Hepatocyte (in vitro differentiated cells): ENCODE data around the gene FCAMR. TPM values are rescaled to one million over a fixed set of nuclear protein-coding genes. Genes with fewer than 3 reads are reported as not detected.

Experiments used
- DNase-seq: peaks from one replicate; pipeline ENCODE4 v3.0.0-alpha.2; 2016; ENCODE audit warnings: low spot score
- H2AFZ ChIP-seq: fragments of 200-600 bp; sonication (generic); 2 replicates; pipeline ENCODE4 v1.6.0; 2016; ENCODE audit warnings: antibody characterized with exemption, mild to moderate bottlenecking
- H3K27ac ChIP-seq: fragments of 200-600 bp; sonication (generic); 2 replicates; pipeline ENCODE4 v1.5.1; 2016; ENCODE audit warnings: mild to moderate bottlenecking
- H3K27me3 ChIP-seq: fragments of 200-600 bp; sonication (generic); 2 replicates; pipeline ENCODE4 v1.6.1; 2016
- H3K36me3 ChIP-seq: fragments of 200-600 bp; sonication (generic); replicated peaks from 2 replicates; pipeline ENCODE4 v1.5.1; 2016; ENCODE audit warnings: low read depth; ENCODE audit not compliant: insufficient read depth
- H3K4me1 ChIP-seq: fragments of 200-600 bp; sonication (generic); 2 replicates; pipeline ENCODE4 v1.5.1; 2016; ENCODE audit warnings: mild to moderate bottlenecking, moderate library complexity; ENCODE audit not compliant: insufficient read depth
- H3K4me2 ChIP-seq: fragments of 200-600 bp; sonication (generic); 2 replicates; pipeline ENCODE4 v1.6.0; 2016
- H3K4me3 ChIP-seq: fragments of 200-600 bp; sonication (generic); 2 replicates; pipeline ENCODE4 v1.5.1; 2016; ENCODE audit warnings: mild to moderate bottlenecking
- H3K79me2 ChIP-seq: fragments of 200-600 bp; sonication (generic); 2 replicates; pipeline ENCODE4 v1.6.0; 2017; ENCODE audit warnings: mild to moderate bottlenecking
- H3K9me2 ChIP-seq: fragments of 200-600 bp; sonication (generic); replicated peaks from 2 replicates; pipeline ENCODE4 v1.6.0; 2017; ENCODE audit warnings: mild to moderate bottlenecking; ENCODE audit not compliant: insufficient read depth
- H3K9me3 ChIP-seq: fragments of 200-600 bp; sonication (generic); 2 replicates; pipeline ENCODE4 v1.5.1; 2016; ENCODE audit warnings: low read depth, mild to moderate bottlenecking
- H4K20me1 ChIP-seq: fragments of 200-600 bp; sonication (generic); 2 replicates; pipeline ENCODE4 v1.6.0; 2016; ENCODE audit warnings: mild to moderate bottlenecking; ENCODE audit not compliant: insufficient read depth, poor library complexity, severe bottlenecking
- CTCF ChIP-seq: fragments of 200-600 bp; sonication (generic); IDR thresholded peaks from 2 replicates; pipeline ENCODE4 v1.5.1; 2016; ENCODE audit warnings: antibody characterized with exemption, mild to moderate bottlenecking; ENCODE audit not compliant: poor library complexity
- EZH2 ChIP-seq: fragments of 200-600 bp; sonication (generic); IDR thresholded peaks from 2 replicates; pipeline ENCODE4 v1.6.1; 2016; ENCODE audit warnings: antibody characterized with exemption, mild to moderate bottlenecking, borderline replicate concordance
- EZH2phosphoT487 ChIP-seq: fragments of 200-600 bp; sonication (generic); IDR thresholded peaks from one replicate; pipeline ENCODE4 v1.6.1; 2018; ENCODE audit warnings: antibody characterized with exemption, mild to moderate bottlenecking, low read depth, moderate library complexity; ENCODE audit not compliant: unreplicated experiment, severe bottlenecking
- WGBS: methylation state at CpG from one replicate; pipeline ENCODE4 v1.1.6; 2016; ENCODE audit warnings: low lambda C conversion rate; ENCODE audit errors: missing lambda C conversion rate; 5-methylcytosine and 5-hydroxymethylcytosine counted together
- polyA plus RNA-seq: library from polyadenylated mRNA; unstranded; fragments of >200 nt; fragmentation: Nextera tagmentation; extraction: Ambion mirVana; gene quantifications from 2 replicates; pipeline ENCODE4 v1.2.1, GENCODE V29; 2016
- total RNA-seq: library from RNA; depleted of rRNA; stranded (reverse); fragments of >200 nt; gene quantifications from 2 replicates; pipeline ENCODE4 v1.2.3, GENCODE V29; 2014

The FCAMR gene
- total and polyA plus RNA-seq, 2 experiments from 2014 or later: 0.70 TPM; not detected in 1

DNA sequence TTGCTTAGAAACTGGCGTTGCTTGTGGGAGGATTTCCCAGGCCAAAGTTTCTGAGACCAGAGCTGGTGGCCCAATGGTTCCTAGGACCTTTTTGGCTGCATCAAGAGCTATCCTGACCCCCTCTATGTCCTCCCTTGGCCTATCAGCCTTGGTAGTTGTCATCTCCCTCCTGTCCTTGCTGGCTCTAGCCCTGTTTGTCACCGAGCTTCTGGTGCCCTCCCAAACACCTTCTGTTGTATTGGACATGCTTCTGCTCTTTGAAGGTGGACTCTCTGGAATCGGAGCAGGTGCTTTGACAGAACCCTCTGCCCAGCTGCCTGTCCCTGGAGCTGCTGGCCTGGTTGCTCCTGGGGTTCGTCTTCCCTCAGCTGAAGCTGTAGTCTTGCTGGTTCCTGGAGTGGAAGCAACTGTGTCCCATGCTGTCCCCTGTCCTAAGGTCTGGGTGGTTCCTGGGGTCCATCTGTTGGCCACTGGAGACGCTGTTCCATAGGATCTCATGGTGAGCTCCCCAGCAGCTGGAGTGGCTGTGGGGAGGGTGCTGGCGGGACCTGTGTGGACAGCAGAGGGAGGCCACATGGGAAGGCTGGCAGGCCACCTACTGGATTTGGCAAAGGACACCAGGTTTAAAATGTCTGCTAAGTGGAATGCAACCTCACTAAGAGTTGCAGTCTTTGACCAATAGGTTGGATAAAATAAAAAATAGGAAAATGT, 9.4 kb downstream of the FCAMR start:
- Histone ChIP-seq H3K4me2 (no peak overlapping the region), H3K27ac (no peak overlapping the region), H2AFZ (no peak overlapping the region), H4K20me1 (no peaks in the 10 kb centered on the region), H3K9me3 (no peaks in the 10 kb centered on the region), H3K27me3 (no peaks in the 10 kb centered on the region), H3K79me2 (no peaks in the 10 kb centered on the region), H3K4me3 (no peak overlapping the region), H3K36me3 (no peaks in the 10 kb centered on the region), H3K9me2 (no peaks in the 10 kb centered on the region), H3K4me1 (peaks cover 2% of the 10 kb centered on the region)
- WGBS: 92% methylated on average over 6 of the region's 6 CpGs
- TF ChIP-seq CTCF: no peak
- no peak for TF ChIP-seq EZH2
- TF ChIP-seq EZH2phosphoT487: no peak
- DNase-seq: no peak

DNA sequence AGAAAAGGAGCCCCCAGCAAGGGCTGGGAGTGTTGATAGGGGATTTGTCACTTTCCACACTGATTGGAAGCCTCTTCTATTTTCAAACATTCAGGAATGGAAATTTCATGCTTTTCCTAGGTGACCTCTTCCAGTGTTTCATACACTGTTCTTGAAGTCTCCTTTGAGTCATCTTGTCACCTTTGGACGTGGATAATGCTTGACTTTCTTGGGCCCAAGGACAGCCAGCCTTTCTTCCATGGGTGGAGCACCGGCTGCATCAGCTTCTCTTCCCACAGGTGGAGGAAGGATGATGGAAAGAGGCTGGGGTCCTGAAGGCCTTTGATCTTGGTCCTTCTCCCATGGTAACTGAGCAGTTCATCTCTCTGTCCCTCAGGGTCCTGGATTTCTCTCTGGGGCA, 12.1 kb downstream of the FCAMR start:
- Histone ChIP-seq H3K4me1 (peaks cover 24% of the 10 kb centered on the region), H3K27me3 (no peaks in the 10 kb centered on the region), H3K4me3 (no peak overlapping the region), H3K9me3 (no peaks in the 10 kb centered on the region), H3K27ac (no peak overlapping the region), H3K9me2 (no peaks in the 10 kb centered on the region), H3K36me3 (no peaks in the 10 kb centered on the region), H4K20me1 (no peaks in the 10 kb centered on the region), H3K4me2 (no peak overlapping the region), H2AFZ (no peak overlapping the region), H3K79me2 (no peaks in the 10 kb centered on the region)
- no peak for DNase-seq
- no peak for TF ChIP-seq CTCF
- no peak for TF ChIP-seq EZH2
- TF ChIP-seq EZH2phosphoT487: no peak
- 79% methylated on average over 2 of the region's 2 CpGs for WGBS

DNA sequence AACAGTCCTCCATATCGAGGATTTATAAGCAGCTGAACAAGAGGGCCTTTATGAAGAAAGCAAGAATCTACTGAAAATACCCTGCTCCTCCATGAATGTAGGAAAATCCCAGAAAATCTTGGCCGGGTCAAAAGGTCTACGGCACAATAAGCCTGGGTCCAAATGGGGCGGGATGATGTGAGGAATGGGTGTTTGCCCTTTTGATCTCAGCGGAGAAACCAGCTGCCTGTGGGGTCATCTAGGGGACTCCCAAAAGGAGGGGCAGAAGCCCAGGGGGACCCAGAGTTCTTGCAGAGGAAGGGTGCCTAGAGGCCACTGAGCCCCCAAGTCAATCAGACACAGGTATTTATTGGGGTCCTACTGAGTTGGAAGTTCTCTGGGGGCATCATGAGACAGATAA, 12.6 kb downstream of the FCAMR start:
- H3K27me3 ChIP-seq: no peaks in the 10 kb centered on the region
- H3K9me3 ChIP-seq: no peaks in the 10 kb centered on the region
- H3K27ac ChIP-seq: no peak overlapping the region
- H2AFZ ChIP-seq: no peak overlapping the region
- no peaks in the 10 kb centered on the region for H4K20me1 ChIP-seq
- WGBS: 80% methylated on average over 5 of the region's 5 CpGs
- peaks cover 29% of the 10 kb centered on the region for H3K4me1 ChIP-seq
- TF ChIP-seq EZH2 (no peak), EZH2phosphoT487 (no peak), CTCF (no peak)
- H3K4me3 ChIP-seq: no peak overlapping the region
- H3K4me2 ChIP-seq: no peak overlapping the region
- no peaks in the 10 kb centered on the region for H3K36me3 ChIP-seq
- no peaks in the 10 kb centered on the region for H3K9me2 ChIP-seq
- H3K79me2 ChIP-seq: no peaks in the 10 kb centered on the region
- DNase-seq: no peak
